ENCODE data around the gene PALLD.
"Not testable (repeated sequence)": the region's sequence is repeated elsewhere in the genome, so short reads cannot be mapped to it uniquely, and the experiment has no call there.

PALLD gene

GRCh38 chr4:168803732-168804131 is 306.9 kb downstream of the PALLD start:
- in situ Hi-C loops (cut with HindIII; ENCODE audit: low pct_unique_long_range_greater_than_20kb, low sequenced_read_pairs), result no loop called here
- no peak for DNase-seq (ENCODE audit: low read depth in 1 of 2, low spot score in 1 of 2)
- TF ChIP-seq JUND (IDR thresholded peaks at IDR 0.05; ENCODE audit: low read depth), result no peak

GRCh38 chr4:168804146-168804545 is 307.3 kb downstream of the PALLD start:
- no peak for DNase-seq (ENCODE audit: low read depth in 1 of 2, low spot score in 1 of 2)
- TF ChIP-seq JUND (IDR thresholded peaks at IDR 0.05; ENCODE audit: low read depth), result no peak
- in situ Hi-C loops (cut with HindIII; ENCODE audit: low pct_unique_long_range_greater_than_20kb, low sequenced_read_pairs), result no loop called here

GRCh38 chr4:168805341-168805740 is 308.5 kb downstream of the PALLD start:
- in situ Hi-C loops (cut with HindIII; ENCODE audit: low pct_unique_long_range_greater_than_20kb, low sequenced_read_pairs), result no loop called here
- DNase-seq (ENCODE audit: low read depth in 1 of 2, low spot score in 1 of 2), result no peak
- TF ChIP-seq JUND (IDR thresholded peaks at IDR 0.05; ENCODE audit: low read depth), result no peak

GRCh38 chr4:168806247-168806646 is 309.4 kb downstream of the PALLD start:
- in situ Hi-C loops (cut with HindIII; ENCODE audit: low pct_unique_long_range_greater_than_20kb, low sequenced_read_pairs); DNase-seq (ENCODE audit: low read depth in 1 of 2, low spot score in 1 of 2): not testable (repeated sequence)

DNA sequence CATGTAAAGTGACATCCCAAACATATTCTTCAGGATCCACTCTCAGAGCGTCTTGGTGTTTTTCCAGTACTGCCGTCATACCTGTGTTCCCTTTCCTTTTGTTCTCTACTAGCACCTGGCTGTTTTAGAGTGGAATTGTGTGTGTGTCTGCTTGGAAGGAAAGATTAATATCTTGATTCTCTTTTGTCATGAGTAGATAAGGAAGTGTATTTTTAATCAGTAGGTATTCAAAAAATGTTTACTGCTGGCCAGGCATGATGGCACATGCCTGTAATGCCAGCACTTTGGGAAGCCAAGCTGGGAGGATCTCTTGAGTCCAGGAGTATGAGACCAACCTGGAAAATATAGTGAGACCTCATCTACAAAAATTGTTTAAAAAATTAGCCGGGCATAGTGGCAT is 314.4 kb downstream of the PALLD start:
- TF ChIP-seq JUND (IDR thresholded peaks at IDR 0.05; ENCODE audit: low read depth), result 0 out of 2 replicates have a peak, but pooled peaks have one; percentile 20
- DNase-seq (ENCODE audit: low read depth in 1 of 2, low spot score in 1 of 2), result peak in 1 of 2 experiments; percentile 89
- in situ Hi-C loops (cut with HindIII; ENCODE audit: low pct_unique_long_range_greater_than_20kb, low sequenced_read_pairs), result no loop called here

- in situ Hi-C loops (cut with HindIII; ENCODE audit: low pct_unique_long_range_greater_than_20kb, low sequenced_read_pairs), result no loop called here
- no peak for TF ChIP-seq JUND (IDR thresholded peaks at IDR 0.05; ENCODE audit: low read depth)
- DNase-seq (ENCODE audit: low read depth in 1 of 2, low spot score in 1 of 2), result peak in 1 of 2 experiments; percentile 58
Observed at GRCh38 chr4:168811786-168812651, 315.2 kb downstream of the PALLD start.

DNA sequence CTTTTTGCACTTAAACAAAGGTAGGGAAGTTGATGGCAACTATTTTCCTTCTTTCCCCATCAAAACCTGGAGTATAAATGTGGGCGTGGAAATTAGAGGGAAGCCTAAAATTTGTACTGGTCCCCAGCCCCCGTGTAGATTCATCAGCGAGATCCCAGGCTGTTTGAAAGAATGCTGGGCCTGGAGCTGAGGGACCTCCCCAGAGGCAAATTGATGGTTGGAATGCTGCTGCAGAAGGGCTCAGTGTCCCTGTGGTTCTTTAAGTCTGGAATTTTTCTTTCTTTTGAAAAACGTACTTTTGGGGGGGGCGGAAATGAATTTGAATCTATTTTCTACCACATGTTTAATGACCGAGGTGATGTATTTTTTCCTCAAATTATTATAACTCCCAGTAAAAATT is 316.0 kb downstream of the PALLD start:
- in situ Hi-C loops (cut with HindIII; ENCODE audit: low pct_unique_long_range_greater_than_20kb, low sequenced_read_pairs), result no loop called here
- DNase-seq (ENCODE audit: low read depth in 1 of 2, low spot score in 1 of 2), result no peak

DNA sequence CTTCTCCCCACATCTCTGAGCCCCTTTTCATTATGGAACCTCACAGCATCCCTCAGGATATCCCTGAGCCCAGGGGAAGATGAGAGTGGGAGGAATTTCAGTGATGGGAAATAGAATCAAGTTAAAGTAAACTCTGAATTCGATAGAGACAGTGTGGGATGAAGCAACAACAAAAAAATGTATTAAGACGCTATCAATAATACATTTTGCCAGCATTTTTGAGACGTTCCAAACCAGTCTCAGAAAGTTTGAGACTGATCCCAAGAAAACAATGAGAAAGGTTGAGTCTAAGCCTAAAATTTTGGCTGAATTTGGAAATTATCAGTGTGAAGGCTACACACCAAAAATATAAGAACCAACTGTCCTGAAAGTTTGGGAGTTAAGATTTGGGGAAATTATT is 317.0 kb downstream of the PALLD start:
- DNase-seq (ENCODE audit: low read depth in 1 of 2, low spot score in 1 of 2), result no peak
- in situ Hi-C loops (cut with HindIII; ENCODE audit: low pct_unique_long_range_greater_than_20kb, low sequenced_read_pairs), result no loop called here
- no peak for TF ChIP-seq JUND (IDR thresholded peaks at IDR 0.05; ENCODE audit: low read depth)

More for the DNA sequence above, 316.0 kb downstream of the PALLD start:
- TF ChIP-seq JUND (IDR thresholded peaks at IDR 0.05; ENCODE audit: low read depth), result no peak

GRCh38 chr4:168815379-168816345 is 318.8 kb downstream of the PALLD start:
- in situ Hi-C loops (cut with HindIII; ENCODE audit: low pct_unique_long_range_greater_than_20kb, low sequenced_read_pairs), result no loop called here

GRCh38 chr4:168817370-168817769 is 320.5 kb downstream of the PALLD start:
- DNase-seq (ENCODE audit: low read depth in 1 of 2, low spot score in 1 of 2), result peak in 1 of 2 experiments; percentile 37
- TF ChIP-seq JUND (IDR thresholded peaks at IDR 0.05; ENCODE audit: low read depth), result no peak
- in situ Hi-C loops (cut with HindIII; ENCODE audit: low pct_unique_long_range_greater_than_20kb, low sequenced_read_pairs), result no loop called here

More at GRCh38 chr4:168815379-168816345, 318.8 kb downstream of the PALLD start:
- no peak for TF ChIP-seq JUND (IDR thresholded peaks at IDR 0.05; ENCODE audit: low read depth)
- DNase-seq (ENCODE audit: low read depth in 1 of 2, low spot score in 1 of 2), result no peak

DNA sequence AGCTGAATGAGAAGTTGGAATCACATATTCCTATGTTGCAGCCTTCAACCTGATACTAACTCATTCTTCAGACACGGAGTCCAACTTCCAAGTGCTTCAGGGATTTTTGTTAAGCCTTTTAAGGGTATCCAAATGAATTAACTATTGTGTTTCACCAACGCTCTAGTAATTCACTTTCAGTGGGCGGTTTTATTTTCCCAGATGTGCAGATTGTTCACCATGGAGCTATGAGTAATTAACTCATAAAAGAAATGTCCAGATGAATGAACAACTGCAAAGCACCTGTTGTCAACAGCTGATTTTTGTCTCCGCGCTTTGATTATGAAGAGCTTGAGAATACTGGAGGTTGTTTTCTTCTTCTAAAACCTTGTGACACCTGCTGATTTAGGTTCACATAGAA is 325.6 kb downstream of the PALLD start:
- no peak for DNase-seq (ENCODE audit: low read depth in 1 of 2, low spot score in 1 of 2)
- TF ChIP-seq JUND (IDR thresholded peaks at IDR 0.05; ENCODE audit: low read depth), result no peak
- in situ Hi-C loops (cut with HindIII; ENCODE audit: low pct_unique_long_range_greater_than_20kb, low sequenced_read_pairs), result no loop called here

- in situ Hi-C loops (cut with HindIII; ENCODE audit: low pct_unique_long_range_greater_than_20kb, low sequenced_read_pairs), result no loop called here
- no peak for DNase-seq (ENCODE audit: low read depth in 1 of 2, low spot score in 1 of 2)
- no peak for TF ChIP-seq JUND (IDR thresholded peaks at IDR 0.05; ENCODE audit: low read depth)
Observed at GRCh38 chr4:168825975-168826374, 329.1 kb downstream of the PALLD start.

GRCh38 chr4:168826620-168827019 is 329.8 kb downstream of the PALLD start:
- in situ Hi-C loops (cut with HindIII; ENCODE audit: low pct_unique_long_range_greater_than_20kb, low sequenced_read_pairs), result no loop called here
- DNase-seq (ENCODE audit: low read depth in 1 of 2, low spot score in 1 of 2), result no peak
- no peak for TF ChIP-seq JUND (IDR thresholded peaks at IDR 0.05; ENCODE audit: low read depth)
